Measurements from ENCODE around the gene KLC1. TPM values are rescaled to one million over a fixed set of nuclear protein-coding genes. Genes with fewer than 3 reads are reported as not detected.

Gene KLC1
- total RNA-seq, 1 donor from 2014 or later: 368 TPM

DNA sequence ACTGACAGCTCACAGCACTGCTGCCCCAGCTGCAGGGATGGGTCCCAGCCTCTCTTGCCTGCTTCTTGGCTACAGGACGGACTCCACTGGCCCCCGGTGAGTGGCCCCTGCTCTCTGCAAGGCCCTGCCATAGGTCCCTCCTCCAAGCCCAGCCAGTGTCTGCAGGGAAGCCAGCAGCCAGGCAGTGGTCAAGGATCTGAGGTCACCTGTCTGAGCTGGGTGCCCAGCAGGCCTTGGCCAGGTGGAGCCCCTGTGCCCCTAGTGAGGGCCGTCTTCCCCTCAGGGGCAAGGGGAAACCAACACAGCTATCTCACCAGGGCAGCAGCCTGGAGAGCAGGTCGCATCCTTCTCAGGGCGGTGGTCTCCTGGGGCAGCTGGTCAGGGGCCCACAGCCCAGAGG is 73.1 kb downstream of the KLC1 start:
- DNase-seq (ENCODE audit: extremely low read depth, low read depth, low spot score): no peak

DNA sequence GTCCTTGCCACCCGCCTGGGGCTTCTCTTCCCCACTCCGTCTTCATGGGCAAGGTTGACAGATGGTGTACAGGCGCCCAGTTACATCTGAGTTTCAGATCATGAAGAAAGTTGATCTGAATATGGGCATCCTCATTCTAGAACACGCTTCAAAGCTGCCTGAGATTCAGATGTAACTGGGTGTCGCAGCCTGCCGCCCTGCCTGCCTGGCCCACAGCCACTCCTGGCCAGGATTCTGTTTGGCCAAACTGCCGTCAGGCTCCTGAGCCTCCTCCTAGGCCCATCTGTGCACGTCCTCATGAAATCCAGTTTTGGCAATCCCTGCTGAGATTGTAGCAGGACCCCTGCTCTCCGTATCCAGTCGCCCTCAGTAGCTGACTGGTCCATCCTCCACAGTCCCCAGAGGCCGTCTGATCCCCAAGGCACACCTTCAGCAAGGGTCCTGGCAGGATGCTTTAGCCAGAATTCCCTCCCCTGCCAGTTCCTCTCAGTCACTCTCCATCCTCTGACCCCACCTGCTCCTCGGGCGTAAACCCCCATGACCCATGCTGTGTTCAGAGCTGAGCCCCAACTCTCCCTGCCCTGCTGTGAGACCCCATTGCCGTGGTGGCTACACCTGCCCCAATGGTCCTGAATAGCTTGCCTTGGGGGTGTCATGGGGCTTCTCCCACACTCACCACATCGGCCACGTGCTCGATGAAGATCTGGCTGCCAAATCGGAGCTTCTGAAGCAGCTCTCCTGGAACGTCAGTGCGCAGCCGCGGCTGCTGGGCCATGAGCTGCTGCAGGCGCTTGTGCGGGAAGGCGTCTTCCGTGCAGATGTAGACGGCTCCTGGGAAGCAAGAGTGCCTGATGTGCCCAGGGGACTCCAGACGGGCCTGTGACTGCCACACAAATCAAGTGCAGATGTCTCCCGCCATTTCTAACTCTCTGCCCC is 73.8 kb downstream of the KLC1 start:
- no peak for DNase-seq (ENCODE audit: extremely low read depth, low read depth, low spot score)

DNA sequence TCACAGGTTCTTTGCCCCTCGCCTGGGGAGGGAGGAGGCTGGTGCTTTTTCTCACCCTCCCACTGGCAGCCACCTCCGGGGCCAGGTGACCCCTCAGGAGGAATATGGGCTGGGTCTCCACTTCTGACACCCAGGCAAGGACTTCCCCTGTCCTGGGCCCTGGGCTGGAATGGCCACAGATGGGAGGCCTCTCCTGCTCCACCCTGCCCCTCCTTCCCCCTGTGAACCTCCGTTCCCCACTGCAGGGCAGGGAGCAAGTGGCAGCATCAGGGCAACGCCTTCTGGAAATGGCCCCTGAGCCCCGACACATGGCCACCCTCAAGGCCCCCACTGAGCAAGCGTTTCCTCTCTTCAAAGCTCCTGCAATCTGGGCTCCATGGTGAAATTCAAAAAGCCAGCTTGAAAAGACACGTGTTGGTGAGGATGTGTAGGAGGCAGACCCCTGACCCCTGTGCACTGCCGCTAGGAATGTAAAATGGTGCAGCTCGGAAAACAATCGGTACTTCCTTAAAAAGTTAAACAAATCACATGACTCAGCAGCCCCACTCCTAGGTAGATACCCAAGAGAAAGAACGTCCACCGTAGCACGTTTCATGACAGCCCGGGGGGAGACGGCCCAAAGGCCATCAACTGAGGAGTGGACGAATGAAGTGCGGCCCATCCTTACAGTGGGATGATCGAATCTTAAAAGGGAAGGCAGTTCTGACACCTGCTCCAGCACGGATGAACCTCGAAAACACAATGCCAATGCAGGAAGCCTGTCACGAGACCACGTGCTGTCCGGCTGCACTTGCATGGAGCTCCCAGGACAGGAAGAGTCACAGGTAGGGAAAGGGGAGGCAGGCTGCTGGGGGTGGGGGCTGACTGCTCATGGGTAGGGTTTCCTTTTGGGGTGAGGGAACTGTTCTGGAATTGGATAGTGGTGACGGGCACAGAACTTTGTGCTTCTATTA is 74.7 kb downstream of the KLC1 start:
- DNase-seq (ENCODE audit: extremely low read depth, low read depth, low spot score): peak; percentile 7

DNA sequence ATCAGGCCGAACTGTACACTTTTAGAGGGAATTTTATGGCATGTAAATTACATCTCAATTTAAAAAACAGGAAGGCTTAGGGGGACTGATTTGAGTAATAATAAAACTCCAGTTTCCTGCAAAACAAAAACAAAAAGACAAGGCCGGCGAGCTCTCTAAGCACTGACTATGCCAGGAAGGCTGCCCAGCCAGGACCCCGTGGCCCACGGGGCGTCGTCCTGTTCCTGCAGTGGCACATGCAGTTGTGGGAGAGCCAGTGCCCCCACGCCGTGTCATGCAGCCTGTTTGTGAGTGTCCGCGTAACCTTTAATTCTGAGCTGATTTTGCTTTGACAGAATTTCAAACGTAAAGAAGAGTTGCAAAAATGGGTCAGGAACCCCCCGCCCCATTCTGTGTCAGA is 75.7 kb downstream of the KLC1 start:
- DNase-seq (ENCODE audit: extremely low read depth, low read depth, low spot score): no peak

DNA sequence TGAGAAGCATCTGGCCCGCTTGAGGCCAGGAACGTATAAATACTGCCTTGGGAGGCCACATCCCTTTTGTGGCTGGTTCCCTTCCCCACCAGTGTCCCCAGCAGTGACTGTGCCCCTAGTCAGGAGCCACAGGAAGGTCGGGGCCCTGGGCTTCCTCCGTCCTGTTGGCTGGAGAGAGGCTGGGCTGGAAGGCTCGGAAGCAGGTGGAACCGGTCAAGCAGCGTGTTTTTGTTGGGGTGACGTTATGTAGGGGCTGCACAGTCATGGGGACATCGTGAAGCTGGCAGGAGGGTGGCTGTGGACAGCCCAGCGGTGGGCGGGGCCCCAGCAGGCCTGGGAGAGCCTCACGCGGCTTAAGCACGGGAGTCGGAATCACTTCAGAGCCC is 76.1 kb downstream of the KLC1 start:
- DNase-seq (ENCODE audit: extremely low read depth, low read depth, low spot score): peak; percentile 14

DNA sequence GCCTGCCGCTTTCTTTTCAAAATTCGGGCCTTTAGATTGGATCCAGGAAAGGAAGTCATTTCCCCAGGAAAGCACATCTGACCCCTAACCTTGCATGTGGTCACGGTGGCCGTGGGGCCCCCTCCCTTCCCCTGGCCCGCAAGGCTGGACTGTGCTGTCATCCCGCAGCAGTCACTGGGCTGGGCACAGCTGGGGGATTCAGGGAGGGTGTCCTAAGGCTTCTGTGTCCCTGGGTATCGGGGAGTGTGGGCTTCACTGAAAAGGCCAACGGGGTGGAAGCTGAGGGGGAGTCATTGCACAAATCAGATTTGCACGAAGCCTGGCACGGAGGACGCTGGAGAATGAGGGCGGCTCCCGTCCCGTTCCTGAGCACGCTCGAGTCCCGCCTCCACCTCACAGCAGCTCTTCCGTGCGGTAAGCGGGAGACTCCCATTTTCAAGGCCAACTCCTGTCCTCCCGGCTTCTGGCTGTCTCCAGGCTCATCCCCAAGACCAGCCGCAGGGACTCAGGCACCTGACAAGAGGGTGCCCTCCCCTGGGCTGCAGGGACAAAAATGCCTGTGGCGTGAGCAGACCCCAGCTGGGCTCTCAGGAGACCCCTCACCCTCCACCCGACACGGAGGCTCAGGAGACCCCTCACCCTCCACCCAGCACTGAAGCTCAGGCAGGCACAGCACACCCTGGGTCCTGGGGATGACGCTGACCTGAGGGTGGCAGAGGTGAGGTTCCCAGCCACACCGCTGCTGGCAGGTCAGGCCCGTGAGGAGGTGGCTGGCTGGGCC is 76.7 kb downstream of the KLC1 start:
- DNase-seq (ENCODE audit: extremely low read depth, low read depth, low spot score): no peak

DNA sequence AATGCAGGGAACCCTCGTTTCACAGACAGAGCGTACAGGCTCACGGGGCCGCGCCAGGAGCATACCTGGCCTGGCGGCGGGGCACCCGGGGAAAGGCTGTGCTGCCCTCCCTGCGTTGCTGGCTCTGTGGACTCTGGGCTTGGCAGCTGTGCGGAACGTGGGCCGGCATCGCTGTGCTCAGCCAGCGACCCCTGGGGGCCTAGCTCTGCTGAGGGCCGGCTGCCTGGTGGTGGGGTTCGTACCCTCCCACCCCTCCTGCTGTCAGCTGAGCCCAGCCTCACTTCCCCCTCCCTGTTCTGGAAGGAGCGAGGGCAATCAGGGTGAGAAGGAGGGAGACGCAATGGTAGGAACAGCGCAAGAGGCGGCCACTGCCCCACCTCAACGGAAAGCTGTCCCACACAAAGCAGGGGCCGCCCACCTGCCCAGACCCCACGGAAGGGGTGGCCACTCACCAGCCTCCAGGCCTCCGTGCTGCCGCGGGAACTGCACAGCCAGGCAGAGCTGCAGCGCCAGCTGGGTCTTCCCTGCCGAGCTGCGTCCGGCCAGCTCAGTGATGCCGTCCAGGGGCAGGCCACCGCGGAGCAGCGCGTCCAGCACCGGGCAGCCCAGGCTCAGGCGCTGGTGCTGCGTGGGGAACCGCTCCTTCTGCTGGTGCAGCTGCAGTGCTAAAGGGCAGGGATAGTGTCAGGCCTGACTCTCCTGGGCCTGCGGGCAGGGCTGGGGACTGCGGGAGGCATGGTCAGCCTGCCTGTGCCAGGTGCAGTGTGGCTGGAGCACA is 77.7 kb downstream of the KLC1 start:
- DNase-seq (ENCODE audit: extremely low read depth, low read depth, low spot score): no peak

DNA sequence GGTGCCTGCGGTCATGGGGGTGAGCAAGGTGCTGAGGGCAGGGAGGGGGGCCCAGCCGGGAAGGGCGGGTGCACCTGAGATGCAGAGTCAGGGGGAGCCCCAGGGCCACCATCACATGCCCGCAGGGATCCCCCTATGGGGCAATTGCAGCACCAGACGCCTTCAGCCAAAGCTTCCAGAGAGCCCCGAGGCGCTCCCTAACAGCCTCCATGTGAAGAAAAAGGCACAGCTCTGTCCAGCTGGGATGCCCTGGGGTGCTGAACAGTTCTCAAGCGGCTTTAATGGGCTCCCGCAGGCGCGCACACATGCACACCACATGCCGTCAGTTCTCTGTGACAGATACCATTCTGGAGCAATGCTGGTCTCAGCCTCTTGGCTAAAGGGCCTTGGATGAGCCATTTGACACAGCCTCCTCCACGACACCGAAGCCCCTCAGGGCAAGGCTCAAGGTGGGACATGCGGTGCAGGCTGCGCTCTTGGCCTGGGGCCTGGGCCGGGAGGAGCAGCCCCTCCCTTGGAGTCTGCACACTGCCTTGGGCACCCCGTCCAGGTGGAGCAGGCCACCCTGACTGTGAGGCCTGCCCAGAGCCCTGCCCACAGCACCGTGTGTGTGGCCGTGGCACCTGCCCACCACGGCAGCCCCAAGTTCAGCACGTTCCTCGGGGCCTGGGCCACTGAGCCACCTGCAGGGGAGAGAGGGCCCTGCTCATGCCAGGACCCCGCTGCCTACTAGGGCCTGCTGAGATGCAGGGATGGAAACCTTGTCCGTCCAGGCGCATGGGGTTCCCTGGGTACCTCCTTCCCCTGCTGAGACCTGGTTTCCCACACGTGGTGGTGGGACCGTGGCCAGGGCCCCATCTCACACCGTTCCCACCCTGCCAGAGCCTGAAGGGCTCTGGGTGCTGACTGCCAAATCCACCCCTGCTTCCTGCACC is 78.6 kb downstream of the KLC1 start:
- no peak for DNase-seq (ENCODE audit: extremely low read depth, low read depth, low spot score)

DNA sequence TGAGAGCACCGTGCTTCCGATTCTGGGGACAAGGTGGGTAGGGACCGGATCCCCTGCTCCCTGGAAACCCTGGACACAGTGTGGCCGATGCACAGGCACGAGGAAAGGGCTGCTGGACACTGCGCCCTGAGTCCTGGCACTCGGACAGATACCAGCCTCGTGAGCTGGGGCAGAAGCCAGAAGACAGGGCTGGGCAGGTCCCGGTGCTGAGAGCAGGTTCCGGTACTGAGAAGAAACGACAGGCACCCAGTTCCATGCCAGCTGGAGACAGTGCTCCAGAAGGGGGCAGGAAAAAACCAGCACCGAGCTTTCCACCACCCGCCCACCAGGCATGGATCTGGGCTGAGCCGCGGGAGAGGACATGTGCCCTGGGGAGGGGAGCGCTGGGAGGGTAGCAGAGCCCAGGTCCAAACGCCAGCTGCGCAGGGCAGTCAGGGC is 79.8 kb downstream of the KLC1 start:
- DNase-seq (ENCODE audit: extremely low read depth, low read depth, low spot score): no peak

DNA sequence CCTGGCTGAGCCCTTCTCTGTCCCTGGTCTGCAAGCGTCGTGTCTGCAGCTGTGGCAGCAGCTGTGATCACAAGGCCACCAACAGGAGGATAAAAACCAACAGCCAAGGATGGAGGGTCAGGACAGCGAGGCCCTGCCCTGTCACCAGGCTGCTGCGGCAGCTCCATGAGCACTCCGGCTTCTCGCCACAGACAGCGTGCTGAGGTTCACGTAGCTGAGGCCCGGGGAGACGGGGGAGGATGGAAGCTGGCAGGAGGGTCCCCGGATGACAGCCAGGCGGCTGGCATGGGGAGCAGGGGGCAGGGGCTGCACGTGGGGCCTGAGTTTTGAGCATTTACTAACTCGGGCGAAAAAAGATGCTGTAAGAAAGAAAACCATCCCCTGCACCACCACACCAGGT is 80.8 kb downstream of the KLC1 start:
- DNase-seq (ENCODE audit: extremely low read depth, low read depth, low spot score): no peak

DNA sequence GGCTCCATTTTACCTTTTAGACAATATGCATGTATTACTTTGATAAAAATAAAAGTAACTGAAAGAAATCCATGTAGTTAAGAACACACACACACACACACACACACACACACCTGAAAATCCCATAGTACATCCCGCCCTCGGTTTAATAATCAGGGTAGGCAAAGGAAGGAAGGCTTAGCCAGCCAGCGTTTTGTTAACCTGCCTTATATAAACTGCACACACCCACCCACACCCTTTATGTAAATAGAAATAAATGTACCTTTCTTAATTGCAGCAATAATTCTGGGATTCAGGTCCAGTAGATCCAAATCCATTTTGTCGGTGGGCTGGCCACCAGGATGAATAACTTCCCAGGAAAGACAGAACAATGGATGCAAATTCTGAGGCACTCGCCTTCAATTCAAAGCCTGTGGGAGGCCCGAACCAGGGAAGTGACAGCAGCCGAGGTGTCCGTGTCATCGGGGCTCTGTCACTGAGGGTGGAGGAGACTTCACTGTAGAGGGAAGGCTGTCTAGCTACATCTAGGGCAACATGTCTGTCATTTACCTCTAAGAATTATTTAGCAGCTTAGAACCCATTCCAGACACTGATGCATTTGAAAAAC is 81.9 kb downstream of the KLC1 start:
- DNase-seq (ENCODE audit: extremely low read depth, low read depth, low spot score): no peak

DNA sequence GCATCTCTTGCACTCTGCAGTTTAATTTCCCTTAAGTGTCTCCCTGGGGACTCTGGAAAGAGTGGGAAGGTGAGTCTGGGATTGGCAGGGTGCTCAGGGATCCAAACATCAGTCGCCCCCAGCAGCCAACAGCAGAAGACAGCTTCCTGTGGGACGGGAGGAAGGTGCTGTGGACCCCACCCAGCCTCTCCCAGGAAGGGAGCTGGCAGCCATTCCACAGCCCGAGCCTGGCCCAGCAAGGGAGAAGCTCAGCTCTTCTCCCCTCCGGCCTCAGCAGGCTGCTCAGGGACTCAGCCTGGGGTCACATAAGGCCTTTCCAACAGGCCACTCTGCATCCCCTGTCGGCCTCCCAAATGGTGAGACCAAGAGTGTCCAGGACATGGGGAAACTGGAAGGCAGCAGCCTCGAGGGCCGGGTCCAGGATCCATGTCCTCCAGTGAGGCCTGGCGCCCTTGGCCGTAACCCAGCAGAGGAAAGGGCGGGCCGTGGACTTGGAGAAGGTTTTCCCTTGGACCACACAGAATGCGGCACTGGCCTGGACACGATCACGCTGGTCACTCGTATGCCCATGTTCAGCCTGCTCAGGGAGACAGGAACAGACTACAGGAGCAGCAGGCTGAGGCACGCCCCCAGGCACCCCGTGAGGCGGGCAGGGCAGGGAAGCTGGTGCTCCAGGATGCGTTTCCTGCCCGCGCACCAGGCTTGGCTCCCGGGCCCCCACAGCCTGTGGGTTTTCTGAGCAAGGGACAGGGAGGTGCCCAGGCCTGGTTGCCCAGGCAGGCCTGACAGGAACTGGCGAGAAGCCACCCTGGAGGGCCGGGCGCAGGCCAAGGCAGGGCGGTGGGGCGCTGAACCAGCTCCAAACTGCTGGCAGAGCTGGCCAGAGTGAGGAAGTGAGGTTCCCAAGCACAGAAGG is 82.8 kb downstream of the KLC1 start:
- DNase-seq (ENCODE audit: extremely low read depth, low read depth, low spot score): no peak

DNA sequence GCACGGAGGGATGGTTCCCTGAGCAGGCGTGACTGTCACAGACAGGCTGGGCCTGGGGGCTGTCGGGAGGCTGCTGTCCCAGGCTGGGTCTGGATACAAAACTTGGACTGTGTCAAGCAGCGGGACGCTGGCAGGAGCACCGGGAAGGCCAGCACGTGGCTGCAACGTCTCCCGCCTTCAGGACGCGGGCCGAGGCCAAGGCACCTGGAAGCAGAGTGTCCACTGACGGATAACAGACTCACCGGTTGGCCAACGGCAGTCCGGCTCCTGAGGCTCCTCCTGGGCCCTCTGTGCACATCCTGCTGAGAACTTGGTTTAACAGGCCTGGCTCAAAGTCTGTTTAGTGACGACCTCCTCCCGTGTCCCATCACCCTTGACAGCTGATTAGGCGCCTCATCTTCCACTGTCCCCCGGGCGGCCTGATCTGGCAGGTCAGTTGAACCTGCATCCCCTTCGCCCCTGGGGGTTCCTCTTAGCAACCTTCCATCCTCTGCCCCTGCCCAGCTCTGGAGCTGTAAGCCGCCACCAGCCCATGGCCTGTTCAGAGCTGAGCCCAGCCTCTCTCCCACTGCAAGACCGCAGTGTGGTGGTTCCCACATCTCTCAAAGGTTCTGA is 83.7 kb downstream of the KLC1 start:
- no peak for DNase-seq (ENCODE audit: extremely low read depth, low read depth, low spot score)

DNA sequence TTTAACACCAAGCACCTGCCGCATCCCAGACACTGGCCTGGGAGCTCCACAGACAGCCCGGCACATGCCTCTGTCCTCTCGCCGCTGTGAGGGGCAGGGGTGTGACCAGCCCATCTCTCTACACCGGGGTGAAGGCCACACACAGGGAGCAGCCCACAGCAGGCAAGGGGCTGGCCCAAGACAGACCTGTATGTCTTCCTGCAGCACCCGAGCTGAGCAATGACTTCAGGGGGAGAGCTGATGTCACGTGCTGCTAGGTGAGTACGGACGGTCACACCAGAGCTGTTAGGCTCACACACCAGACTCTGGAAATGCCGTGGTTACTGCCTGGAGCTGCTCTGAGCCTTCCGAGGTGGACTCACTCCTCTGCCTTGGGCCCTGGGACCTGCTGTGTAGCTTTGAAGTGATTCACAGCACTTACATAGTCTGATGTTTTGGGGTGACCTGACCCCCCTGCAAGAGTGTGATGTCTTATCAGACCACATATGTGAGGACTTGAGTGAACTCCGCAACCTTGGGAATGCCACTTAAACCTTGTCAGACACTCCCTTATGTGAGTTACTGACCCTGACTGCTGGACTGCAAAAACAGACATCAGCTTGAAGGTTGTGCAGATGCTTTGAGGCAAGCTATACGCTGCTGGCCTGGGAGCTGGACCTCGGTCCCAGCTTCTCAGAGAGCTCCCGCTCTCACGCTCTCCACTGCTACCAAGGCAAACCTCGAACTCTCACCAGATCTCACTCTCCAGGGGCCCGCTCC is 84.5 kb downstream of the KLC1 start:
- DNase-seq (ENCODE audit: extremely low read depth, low read depth, low spot score): no peak

DNA sequence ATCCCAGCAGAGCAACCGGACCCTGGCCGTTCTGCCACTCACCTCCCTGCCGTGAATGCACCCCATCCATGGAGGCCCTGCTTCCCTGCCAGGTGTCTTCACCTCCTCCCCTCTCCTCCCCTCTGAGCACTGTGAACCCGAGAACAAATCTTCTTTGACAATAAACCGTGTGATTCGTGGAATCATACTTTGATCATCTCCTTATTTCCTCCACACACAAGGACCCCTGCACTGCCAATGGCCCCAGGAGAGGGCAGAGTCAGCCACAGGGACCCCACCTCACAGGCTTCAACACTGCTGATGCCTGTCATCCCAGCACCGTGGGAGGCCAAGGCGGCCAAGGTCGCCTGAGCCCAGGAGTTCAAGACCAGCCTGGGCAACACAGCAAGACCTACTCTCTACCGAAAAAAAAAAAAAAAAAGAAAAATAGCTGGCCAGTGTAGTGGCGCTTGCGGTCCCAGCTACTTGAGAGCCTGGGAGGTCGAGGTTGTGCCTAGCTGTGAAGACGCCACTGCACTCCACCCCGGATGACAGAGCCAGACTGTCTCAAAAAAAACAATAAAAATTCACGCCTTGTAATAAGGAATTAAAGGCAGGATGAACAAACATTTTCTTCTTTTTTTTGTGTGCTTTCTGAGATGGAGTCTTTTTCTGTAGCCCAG is 85.2 kb downstream of the KLC1 start:
- no peak for DNase-seq (ENCODE audit: extremely low read depth, low read depth, low spot score)

Data from glomerular endothelial cell (primary cell).